Endodermal cell (in vitro differentiated cells): ENCODE measurements around the gene SPAG7. TPM values are rescaled to one million over a fixed set of nuclear protein-coding genes. Genes with fewer than 3 reads are reported as not detected.

Source experiments
- DNase-seq: peaks from one replicate; pipeline ENCODE4 v3.0.0-alpha.2; 2017
- H3K27ac ChIP-seq: 2 replicates; pipeline ENCODE4 v1.5.1; 2013; ENCODE audit warnings: mild to moderate bottlenecking, low read depth, low read length, moderate library complexity
- H3K27me3 ChIP-seq: 2 replicates; pipeline ENCODE4 v1.6.1; 2013; ENCODE audit warnings: mild to moderate bottlenecking, low read length, moderate library complexity; ENCODE audit not compliant: insufficient read depth, control insufficient read depth, poor library complexity, severe bottlenecking
- H3K36me3 ChIP-seq: 2 replicates; pipeline ENCODE4 v1.7.0; 2013; ENCODE audit warnings: mild to moderate bottlenecking, low read length, moderate library complexity; ENCODE audit not compliant: control insufficient read depth, insufficient read depth
- H3K4me1 ChIP-seq: one replicate; pipeline ENCODE4 v1.7.0; 2013; ENCODE audit warnings: low read length; ENCODE audit not compliant: control insufficient read depth, insufficient read depth
- H3K4me3 ChIP-seq: 2 replicates; pipeline ENCODE4 v1.5.1; 2013; ENCODE audit warnings: mild to moderate bottlenecking, low read length, moderate library complexity
- H3K9ac ChIP-seq: 2 replicates; pipeline ENCODE4 v1.6.1; 2013; ENCODE audit warnings: mild to moderate bottlenecking, low read length, moderate library complexity; ENCODE audit not compliant: poor library complexity, severe bottlenecking; ENCODE audit errors: extremely low read depth
- H3K9me3 ChIP-seq: 2 replicates; pipeline ENCODE4 v1.6.1; 2013; ENCODE audit warnings: mild to moderate bottlenecking, low read length, moderate library complexity; ENCODE audit not compliant: control insufficient read depth
- H3K27ac Mint-ChIP-seq: 2 replicates; pipeline ENCODE4 v1.8.0; 2020; ENCODE audit warnings: mixed read lengths
- H3K27me3 Mint-ChIP-seq: 2 replicates; pipeline ENCODE4 v1.8.0; 2021; ENCODE audit warnings: mild to moderate bottlenecking, mixed read lengths; ENCODE audit not compliant: insufficient read depth
- H3K36me3 Mint-ChIP-seq: 2 replicates; pipeline ENCODE4 v1.8.0; 2020; ENCODE audit warnings: low read depth, mixed read lengths
- H3K4me1 Mint-ChIP-seq: 2 replicates; pipeline ENCODE4 v1.8.0; 2020; ENCODE audit warnings: mixed read lengths
- H3K4me3 Mint-ChIP-seq: 2 replicates; pipeline ENCODE4 v1.8.0; 2020; ENCODE audit warnings: mild to moderate bottlenecking, moderate library complexity, mixed read lengths
- H3K9me3 Mint-ChIP-seq: 2 replicates; pipeline ENCODE4 v1.8.0; 2020; ENCODE audit warnings: mild to moderate bottlenecking, mixed read lengths
- CTCF ChIP-seq: fragments of 200-600 bp; sonication (generic); conservative IDR thresholded peaks from 2 replicates; pipeline ENCODE4 v1.5.0; 2021; ENCODE audit warnings: antibody characterized with exemption, mild to moderate bottlenecking
- WGBS, 2 experiments: methylation state at CpG; one replicate each; pipeline versions ENCODE4 v1.1.5 to v1.1.7; 2013; ENCODE audit warnings: missing lambda C conversion rate in 2 of 2, mixed read lengths in 1 of 2; ENCODE audit not compliant: insufficient coverage in 1 of 2, insufficient read length in 1 of 2; 5-methylcytosine and 5-hydroxymethylcytosine counted together
- long read RNA-seq, 4 experiments: library from polyadenylated mRNA in 2 of 4; library from RNA in 1 of 4; library from capped mRNA in 1 of 4; stranded (forward) in 3 of 4; unstranded in 1 of 4; transcript quantifications; one replicate each; pipeline ENCODE4 v2.0.0, GENCODE V29; 2020 to 2021; ENCODE audit warnings: inconsistent platforms in 1 of 4
- polyA plus RNA-seq, 2 experiments: library from polyadenylated mRNA; stranded (reverse); fragments of 50-300 nt; gene quantifications; one replicate each; pipeline ENCODE4 v1.2.3, GENCODE V29; 2013
- total RNA-seq, 2 donors: library from RNA; stranded (reverse); fragmentation: NEBNext Ultra II Directional in 1 of 2; extraction: Animal tissue kit (Norgen Biotek cat#: 25700) in 1 of 2; gene quantifications; 2 replicates in 1 of 2; 3 replicates in 1 of 2; pipeline ENCODE4 v1.2.1, GENCODE V29; 2021

Gene SPAG7
- total RNA-seq: 10 to 100 TPM; 81.1 to 84.4 TPM
- polyA plus RNA-seq (2013, experiment 1 of 2): 92.8 TPM
- 92.8 TPM for polyA plus RNA-seq (2013, experiment 2 of 2)
- long read RNA-seq, experiment 1, transcript SPAG7-201 (7 exons, 1,058 nt): major isoform, 30 of 42 reads
- long read RNA-seq, experiment 1, partial matches to known transcripts: 3 of 42 reads
- long read RNA-seq, experiment 1, other reads (novel, unspliced or antisense): 9 of 42 reads
- long read RNA-seq, experiment 2, transcript SPAG7-201 (7 exons, 1,058 nt): major isoform, 63 of 66 reads
- long read RNA-seq, experiment 2, partial matches to known transcripts: 1 of 66 reads
- long read RNA-seq, experiment 2, other reads (novel, unspliced or antisense): 2 of 66 reads
- long read RNA-seq, experiment 3, transcript SPAG7-201 (7 exons, 1,058 nt): major isoform, 118 of 150 reads
- long read RNA-seq, experiment 3, partial matches to known transcripts: 0 of 150 reads
- long read RNA-seq, experiment 3, other reads (novel, unspliced or antisense): 26 of 150 reads
- long read RNA-seq, experiment 4, transcript SPAG7-201 (7 exons, 1,058 nt): major isoform, 324 of 350 reads
- long read RNA-seq, experiment 4, partial matches to known transcripts: 13 of 350 reads
- long read RNA-seq, experiment 4, other reads (novel, unspliced or antisense): 9 of 350 reads

GRCh38 chr17:4967539-4968485, at the start of gene SPAG7:
TSS of gene SPAG7 (minus strand) at chr17:4967817. CDS start at chr17:4967804, 13 bp downstream.
- Mint-ChIP-seq H3K4me3 (no peak within 1 kb of the TSS), H3K27ac (no peak within 1 kb of the TSS), H3K4me1 (peaks cover 25% of the 10 kb centered on the region), H3K36me3 (peaks cover 31% of the 10 kb centered on the region), H3K27me3 (peaks cover 3% of the 10 kb centered on the region), H3K9me3 (peaks cover 12% of the 10 kb centered on the region)
- Histone ChIP-seq H3K36me3 (peaks cover 46% of the 10 kb centered on the region), H3K27ac (peak within 1 kb of the TSS; percentile 95), H3K9ac (peak within 1 kb of the TSS; percentile 79), H3K27me3 (no peaks in the 10 kb centered on the region), H3K4me1 (peaks cover 6% of the 10 kb centered on the region), H3K4me3 (peak within 1 kb of the TSS; percentile 90), H3K9me3 (peaks cover 5% of the 10 kb centered on the region)
- no peak for TF ChIP-seq CTCF
- DNase-seq: peak; percentile 99
- 0 to 7% methylated on average over 32 to 66 of the region's 66 CpGs for WGBS, 2 experiments

- H3K9me3 Mint-ChIP-seq: no peaks in the 10 kb centered on the region
- Histone ChIP-seq H3K9me3 (no peaks in the 10 kb centered on the region), H3K4me1 (no peaks in the 10 kb centered on the region), H3K27me3 (no peaks in the 10 kb centered on the region), H3K4me3 (no peak overlapping the region), H3K36me3 (peaks cover 62% of the 10 kb centered on the region), H3K9ac (no peak overlapping the region), H3K27ac (no peak overlapping the region)
- H3K27ac Mint-ChIP-seq: no peak overlapping the region
- TF ChIP-seq CTCF: no peak
- H3K4me3 Mint-ChIP-seq: no peak overlapping the region
- no peak for DNase-seq
- H3K27me3 Mint-ChIP-seq: no peaks in the 10 kb centered on the region
- 94 to 96% methylated on average over 3 to 4 of the region's 4 CpGs for WGBS, 2 experiments
- peaks cover 64% of the 10 kb centered on the region for H3K36me3 Mint-ChIP-seq
- no peaks in the 10 kb centered on the region for H3K4me1 Mint-ChIP-seq
These were observed 46.7 kb upstream of the SPAG7 start for GRCh38 chr17:5014357-5014756.

- no peak overlapping the region for H3K27ac ChIP-seq
- H3K36me3 ChIP-seq: peaks cover 71% of the 10 kb centered on the region
- no peaks in the 10 kb centered on the region for H3K9me3 ChIP-seq
- Mint-ChIP-seq H3K27me3 (no peaks in the 10 kb centered on the region), H3K9me3 (no peaks in the 10 kb centered on the region), H3K27ac (no peak overlapping the region), H3K4me1 (no peaks in the 10 kb centered on the region), H3K36me3 (peaks cover 75% of the 10 kb centered on the region), H3K4me3 (no peak overlapping the region)
- no peaks in the 10 kb centered on the region for H3K27me3 ChIP-seq
- 92 to 95% methylated on average over 4 to 6 of the region's 6 CpGs for WGBS, 2 experiments
- no peak for TF ChIP-seq CTCF
- DNase-seq: no peak
- H3K4me1 ChIP-seq: no peaks in the 10 kb centered on the region
- no peak overlapping the region for H3K4me3 ChIP-seq
- no peak overlapping the region for H3K9ac ChIP-seq
These were observed 44.3 kb upstream of the SPAG7 start for GRCh38 chr17:5011928-5012327.
